ENCODE results near the gene KNDC1.

GRCh38 chr10:133170092-133170491 is 10.1 kb downstream of the KNDC1 start:
- TF ChIP-seq CTCF (IDR thresholded peaks at IDR 0.05) (no peak), POLR2A (IDR thresholded peaks at IDR 0.05) (no peak)

Measured in adrenal gland (tissue), 5 donors.